ENCODE results near the gene PLPP6. TPM values are rescaled to one million over a fixed set of nuclear protein-coding genes. Genes with fewer than 3 reads are reported as not detected.
"Not testable (repeated sequence)": the region's sequence is repeated elsewhere in the genome, so short reads cannot be mapped to it uniquely, and the experiment has no call there.

The PLPP6 gene
- total RNA-seq, 1 donor from 2014 or later, result 7.1 TPM

DNA sequence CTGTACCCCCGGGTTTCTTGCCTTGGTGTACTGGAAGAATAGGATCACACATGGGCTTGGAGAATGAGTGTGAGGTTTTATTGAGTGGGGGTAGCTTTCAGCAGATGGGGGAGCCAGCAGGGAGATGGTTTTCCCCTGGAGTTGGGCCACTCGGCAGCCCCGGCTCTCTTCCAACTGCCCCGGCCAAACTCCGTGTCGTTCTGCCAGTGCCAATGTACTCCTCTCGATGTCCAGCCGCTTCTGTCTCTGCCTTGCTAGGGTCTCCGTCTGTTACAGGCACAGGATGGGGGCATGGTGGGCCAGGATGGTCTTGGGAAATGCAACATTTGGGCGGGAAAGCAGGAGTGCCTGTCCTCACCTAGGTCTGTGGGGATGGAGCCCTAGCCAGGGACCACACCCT, 7.6 kb upstream of the PLPP6 start:
- intact Hi-C loops (cut with DNase I), result no loop called here
- DNase-seq (ENCODE audit: extremely low spot score in 2 of 2), result no peak
- no peak overlapping the region for H3K27ac ChIP-seq
- TF ChIP-seq POLR2AphosphoS5 (IDR thresholded peaks at IDR 0.05; ENCODE audit: insufficient read depth in 1 of 2, low read depth in 1 of 2) (no peak), POLR2A (IDR thresholded peaks at IDR 0.05) (no peak)
- TF ChIP-seq, protein P1, sequence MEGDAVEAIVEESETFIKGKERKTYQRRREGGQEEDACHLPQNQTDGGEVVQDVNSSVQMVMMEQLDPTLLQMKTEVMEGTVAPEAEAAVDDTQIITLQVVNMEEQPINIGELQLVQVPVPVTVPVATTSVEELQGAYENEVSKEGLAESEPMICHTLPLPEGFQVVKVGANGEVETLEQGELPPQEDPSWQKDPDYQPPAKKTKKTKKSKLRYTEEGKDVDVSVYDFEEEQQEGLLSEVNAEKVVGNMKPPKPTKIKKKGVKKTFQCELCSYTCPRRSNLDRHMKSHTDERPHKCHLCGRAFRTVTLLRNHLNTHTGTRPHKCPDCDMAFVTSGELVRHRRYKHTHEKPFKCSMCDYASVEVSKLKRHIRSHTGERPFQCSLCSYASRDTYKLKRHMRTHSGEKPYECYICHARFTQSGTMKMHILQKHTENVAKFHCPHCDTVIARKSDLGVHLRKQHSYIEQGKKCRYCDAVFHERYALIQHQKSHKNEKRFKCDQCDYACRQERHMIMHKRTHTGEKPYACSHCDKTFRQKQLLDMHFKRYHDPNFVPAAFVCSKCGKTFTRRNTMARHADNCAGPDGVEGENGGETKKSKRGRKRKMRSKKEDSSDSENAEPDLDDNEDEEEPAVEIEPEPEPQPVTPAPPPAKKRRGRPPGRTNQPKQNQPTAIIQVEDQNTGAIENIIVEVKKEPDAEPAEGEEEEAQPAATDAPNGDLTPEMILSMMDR (IDR thresholded peaks at IDR 0.05), result no peak
- no peaks in the 10 kb centered on the region for H3K27me3 ChIP-seq
- no peaks in the 10 kb centered on the region for H3K4me1 ChIP-seq
- H3K9me3 ChIP-seq, result no peaks in the 10 kb centered on the region
- H3K36me3 ChIP-seq, result no peaks in the 10 kb centered on the region
- no peak overlapping the region for H3K4me3 ChIP-seq

- H3K36me3 ChIP-seq; H3K4me1 ChIP-seq; H3K4me3 ChIP-seq; DNase-seq (ENCODE audit: extremely low spot score in 2 of 2); H3K27ac ChIP-seq; H3K9me3 ChIP-seq; intact Hi-C loops (cut with DNase I); H3K27me3 ChIP-seq: not testable (repeated sequence)
Observed at GRCh38 chr9:4656196-4656595, 5.9 kb upstream of the PLPP6 start.

GRCh38 chr9:4656621-4657020, 5.5 kb upstream of the PLPP6 start:
- intact Hi-C loops (cut with DNase I), result no loop called here
- DNase-seq (ENCODE audit: extremely low spot score in 2 of 2), result no peak
- no peak overlapping the region for H3K27ac ChIP-seq
- no peaks in the 10 kb centered on the region for H3K36me3 ChIP-seq
- no peak overlapping the region for H3K4me3 ChIP-seq
- TF ChIP-seq, protein P1 (IDR thresholded peaks at IDR 0.05), result no peak
- no peaks in the 10 kb centered on the region for H3K27me3 ChIP-seq
- H3K4me1 ChIP-seq, result peaks cover 5% of the 10 kb centered on the region
- H3K9me3 ChIP-seq, result no peaks in the 10 kb centered on the region

DNA sequence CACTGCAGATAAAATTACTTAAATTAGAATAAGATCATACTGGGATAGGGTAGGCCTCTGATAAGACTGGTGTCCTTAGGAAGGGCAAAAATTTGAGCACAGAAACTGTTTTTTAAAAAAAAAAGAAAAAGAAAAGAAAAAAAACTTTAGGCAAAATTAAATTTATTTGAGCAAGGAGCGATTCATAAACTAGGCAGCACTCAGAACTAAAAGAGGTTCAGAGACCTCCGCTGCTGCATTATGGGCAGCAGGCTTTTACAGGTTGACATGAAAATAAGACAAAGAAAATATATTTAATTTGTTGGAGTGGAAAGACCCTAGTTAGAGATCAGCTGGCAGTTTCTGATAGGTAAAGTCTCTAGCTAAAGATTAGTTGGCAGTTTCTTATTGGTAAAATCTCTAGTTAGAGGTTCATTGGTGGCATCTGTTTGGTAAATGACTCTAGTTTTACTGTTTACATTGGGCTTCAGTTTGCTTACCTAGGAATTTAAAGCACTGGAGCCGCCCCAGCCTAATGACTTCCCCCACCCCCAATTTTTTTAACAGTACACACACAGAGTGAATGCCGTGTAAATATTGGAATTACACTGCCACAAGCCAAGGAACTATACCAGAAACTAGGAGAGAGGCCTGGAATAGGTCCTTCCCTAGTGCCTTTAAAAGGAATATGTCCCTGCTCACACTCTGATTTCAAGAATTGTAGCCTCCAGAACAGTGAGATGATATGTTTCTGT, 4.5 kb upstream of the PLPP6 start:
- TF ChIP-seq POLR2AphosphoS5 (IDR thresholded peaks at IDR 0.05; ENCODE audit: insufficient read depth in 1 of 2, low read depth in 1 of 2) (no peak), POLR2A (IDR thresholded peaks at IDR 0.05) (no peak)
- TF ChIP-seq, protein P1 (IDR thresholded peaks at IDR 0.05), result no peak
- Histone ChIP-seq H3K27me3 (no peaks in the 10 kb centered on the region), H3K4me3 (no peak overlapping the region), H3K27ac (no peak overlapping the region), H3K9me3 (no peaks in the 10 kb centered on the region), H3K4me1 (peaks cover 10% of the 10 kb centered on the region), H3K36me3 (no peaks in the 10 kb centered on the region)
- DNase-seq (ENCODE audit: extremely low spot score in 2 of 2), result no peak
- intact Hi-C loops (cut with DNase I), result no loop called here

GRCh38 chr9:4660665-4661064, 1.4 kb upstream of the PLPP6 start:
- H3K4me3 ChIP-seq; intact Hi-C loops (cut with DNase I); H3K27ac ChIP-seq; H3K36me3 ChIP-seq; H3K9me3 ChIP-seq; H3K27me3 ChIP-seq; DNase-seq (ENCODE audit: extremely low spot score in 2 of 2): not testable (repeated sequence)
- peaks cover 41% of the 10 kb centered on the region for H3K4me1 ChIP-seq

GRCh38 chr9:4661165-4661564, 929 bp upstream of the PLPP6 start:
- no peak for DNase-seq (ENCODE audit: extremely low spot score in 2 of 2)
- Histone ChIP-seq H3K27ac (no peak overlapping the region), H3K9me3 (no peaks in the 10 kb centered on the region), H3K36me3 (no peaks in the 10 kb centered on the region), H3K4me1 (peaks cover 43% of the 10 kb centered on the region), H3K4me3 (no peak overlapping the region), H3K27me3 (no peaks in the 10 kb centered on the region)
- intact Hi-C loops (cut with DNase I), result no loop called here
- TF ChIP-seq, protein P1 (IDR thresholded peaks at IDR 0.05), result no peak
- TF ChIP-seq POLR2AphosphoS5 (IDR thresholded peaks at IDR 0.05; ENCODE audit: insufficient read depth in 1 of 2, low read depth in 1 of 2), result no peak
- TF ChIP-seq POLR2A (IDR thresholded peaks at IDR 0.05), result no peak

Measured in vagina (tissue), 2 donors.